DOHH2 (cell line): ENCODE data around the gene CDH16.

Experiments
- H3F3A ChIP-seq: fragments of 200-600 bp; sonication (generic), shearing (Covaris generic); 2 replicates; pipeline ENCODE4 v1.6.0; 2016; ENCODE audit warnings: antibody characterized with exemption, mild to moderate bottlenecking; ENCODE audit not compliant: control insufficient read depth, insufficient read depth
- H3K27ac ChIP-seq: fragments of 200-600 bp; sonication (generic); 2 replicates; pipeline ENCODE4 v1.5.1; 2014; ENCODE audit warnings: low read depth, mild to moderate bottlenecking, low read length, moderate library complexity
- H3K27me3 ChIP-seq: fragments of 200-600 bp; sonication (generic); 2 replicates; pipeline ENCODE4 v1.6.1; 2014; ENCODE audit warnings: mild to moderate bottlenecking, low read length, mixed read lengths; ENCODE audit not compliant: control insufficient read depth
- H3K36me3 ChIP-seq: fragments of 200-600 bp; sonication (generic); 2 replicates; pipeline ENCODE4 v1.6.1; 2014; ENCODE audit warnings: mild to moderate bottlenecking, low read length, moderate library complexity, mixed read lengths; ENCODE audit not compliant: control insufficient read depth
- H3K4me1 ChIP-seq: fragments of 200-600 bp; sonication (generic); 2 replicates; pipeline ENCODE4 v1.6.1; 2014; ENCODE audit warnings: mild to moderate bottlenecking, low read length, mixed read lengths; ENCODE audit not compliant: control insufficient read depth
- H3K4me2 ChIP-seq: fragments of 200-600 bp; sonication (generic); 2 replicates; pipeline ENCODE4 v1.6.0; 2014; ENCODE audit warnings: mild to moderate bottlenecking, low read length, moderate library complexity
- H3K4me3 ChIP-seq: fragments of 200-600 bp; sonication (generic); 2 replicates; pipeline ENCODE4 v1.5.1; 2014; ENCODE audit warnings: mild to moderate bottlenecking, low read length, mixed read lengths
- H3K79me2 ChIP-seq: fragments of 200-600 bp; sonication (generic); 2 replicates; pipeline ENCODE4 v1.6.1; 2014; ENCODE audit warnings: mild to moderate bottlenecking, low read length, mixed read lengths; ENCODE audit not compliant: control insufficient read depth
- H3K9me2 ChIP-seq: fragments of 200-600 bp; sonication (generic); replicated peaks from 2 replicates; pipeline ENCODE4 v1.6.1; 2014; ENCODE audit warnings: mild to moderate bottlenecking, low read length, mixed read lengths; ENCODE audit not compliant: control insufficient read depth
- H3K9me3 ChIP-seq: fragments of 200-600 bp; sonication (generic); 2 replicates; pipeline ENCODE4 v1.6.1; 2014; ENCODE audit warnings: antibody characterized with exemption, low read length, mixed read lengths; ENCODE audit not compliant: control insufficient read depth, insufficient read depth
- H4K20me1 ChIP-seq: fragments of 200-600 bp; sonication (generic); 2 replicates; pipeline ENCODE4 v1.6.0; 2014; ENCODE audit warnings: low read depth, mild to moderate bottlenecking, antibody characterized with exemption, low read length, moderate library complexity; ENCODE audit not compliant: control insufficient read depth, insufficient read depth
- CTCF ChIP-seq: fragments of 200-600 bp; sonication (generic); IDR thresholded peaks from one replicate; pipeline ENCODE4 v1.5.1; 2014; ENCODE audit warnings: antibody characterized with exemption, mild to moderate bottlenecking, low read depth, low read length; ENCODE audit not compliant: poor library complexity, severe bottlenecking
- EZH2phosphoT487 ChIP-seq: fragments of 200-600 bp; sonication (generic); IDR thresholded peaks from 2 replicates; pipeline ENCODE4 v1.6.1; 2017; ENCODE audit warnings: borderline replicate concordance, mild to moderate bottlenecking, antibody characterized with exemption, low read length, moderate library complexity, mixed read lengths

The CDH16 gene

GRCh38 chr16:66947302-66948065 lies 28.8 kb upstream of the CDH16 start:
- no peaks in the 10 kb centered on the region for H3K79me2 ChIP-seq
- H3K27ac ChIP-seq, result no peak overlapping the region
- peak overlapping the region; percentile 78 for H3K4me2 ChIP-seq
- peak; percentile 90 for TF ChIP-seq CTCF
- TF ChIP-seq EZH2phosphoT487, result 0 out of 2 replicates have a peak, but pooled peaks have one; percentile 26
- peaks cover 43% of the 10 kb centered on the region for H3K27me3 ChIP-seq
- H3K36me3 ChIP-seq, result peaks cover 11% of the 10 kb centered on the region
- H3K4me1 ChIP-seq, result peaks cover 18% of the 10 kb centered on the region
- no peaks in the 10 kb centered on the region for H3K9me2 ChIP-seq
- H3K9me3 ChIP-seq, result no peaks in the 10 kb centered on the region
- H3F3A ChIP-seq, result no peaks in the 10 kb centered on the region
- H3K4me3 ChIP-seq, result peak overlapping the region; percentile 67
- no peaks in the 10 kb centered on the region for H4K20me1 ChIP-seq

- Histone ChIP-seq H4K20me1 (no peaks in the 10 kb centered on the region), H3K4me1 (peaks cover 18% of the 10 kb centered on the region), H3K9me2 (no peaks in the 10 kb centered on the region), H3K27me3 (peaks cover 43% of the 10 kb centered on the region), H3K9me3 (no peaks in the 10 kb centered on the region), H3K27ac (no peak overlapping the region), H3K79me2 (no peaks in the 10 kb centered on the region), H3F3A (no peaks in the 10 kb centered on the region), H3K4me2 (no peak overlapping the region), H3K36me3 (peaks cover 16% of the 10 kb centered on the region), H3K4me3 (no peak overlapping the region)
- TF ChIP-seq CTCF (no peak), EZH2phosphoT487 (no peak)
Observed at GRCh38 chr16:66946974-66947301, 28.3 kb upstream of the CDH16 start.

GRCh38 chr16:66946541-66946940 lies 27.9 kb upstream of the CDH16 start:
- TF ChIP-seq EZH2phosphoT487 (no peak), CTCF (no peak)
- H3K79me2 ChIP-seq, result no peaks in the 10 kb centered on the region
- no peaks in the 10 kb centered on the region for H3K9me3 ChIP-seq
- no peak overlapping the region for H3K4me3 ChIP-seq
- H3K36me3 ChIP-seq, result peaks cover 17% of the 10 kb centered on the region
- no peak overlapping the region for H3K27ac ChIP-seq
- H3F3A ChIP-seq, result no peaks in the 10 kb centered on the region
- H3K27me3 ChIP-seq, result peaks cover 39% of the 10 kb centered on the region
- H3K4me1 ChIP-seq, result peaks cover 18% of the 10 kb centered on the region
- no peaks in the 10 kb centered on the region for H3K9me2 ChIP-seq
- H3K4me2 ChIP-seq, result no peak overlapping the region
- H4K20me1 ChIP-seq, result no peaks in the 10 kb centered on the region
